Neural progenitor cell (in vitro differentiated cells): ENCODE data around the gene NMB. TPM values are rescaled to one million over a fixed set of nuclear protein-coding genes. Genes with fewer than 3 reads are reported as not detected.

Experiments used
- DNase-seq: peaks from one replicate; pipeline ENCODE4 v3.0.0-alpha.2; 2016; ENCODE audit warnings: low spot score
- H2AFZ ChIP-seq: fragments of 200-600 bp; sonication (generic); replicated peaks from 2 replicates; pipeline ENCODE4 v1.6.1; 2016; ENCODE audit warnings: antibody characterized with exemption
- H3F3A ChIP-seq: fragments of 200-600 bp; sonication (generic); 2 replicates; pipeline ENCODE4 v1.6.1; 2016; ENCODE audit warnings: antibody characterized with exemption, low read depth
- H3K27ac ChIP-seq: fragments of 200-600 bp; sonication (generic); 2 replicates; pipeline ENCODE4 v1.5.1; 2016; ENCODE audit warnings: mild to moderate bottlenecking
- H3K27me3 ChIP-seq: fragments of 200-600 bp; sonication (generic); 2 replicates; pipeline ENCODE4 v1.6.1; 2016; ENCODE audit warnings: mild to moderate bottlenecking, moderate library complexity
- H3K36me3 ChIP-seq: fragments of 200-600 bp; sonication (generic); 2 replicates; pipeline ENCODE4 v1.5.1; 2016
- H3K4me1 ChIP-seq: fragments of 200-600 bp; sonication (generic); 2 replicates; pipeline ENCODE4 v1.6.1; 2016; ENCODE audit warnings: mixed run types
- H3K4me2 ChIP-seq: fragments of 200-600 bp; sonication (generic); 2 replicates; pipeline ENCODE4 v1.6.1; 2016
- H3K4me3 ChIP-seq: fragments of 200-600 bp; sonication (generic); 2 replicates; pipeline ENCODE4 v1.5.1; 2016
- H3K79me2 ChIP-seq: fragments of 200-600 bp; sonication (generic); 2 replicates; pipeline ENCODE4 v1.6.1; 2016; ENCODE audit warnings: low read depth
- H3K9ac ChIP-seq: fragments of 200-600 bp; sonication (generic); 2 replicates; pipeline ENCODE4 v1.6.1; 2016
- H3K9me3 ChIP-seq: fragments of 200-600 bp; sonication (generic); 2 replicates; pipeline ENCODE4 v1.5.1; 2016; ENCODE audit warnings: low read depth
- H4K20me1 ChIP-seq: fragments of 200-600 bp; sonication (generic); 2 replicates; pipeline ENCODE4 v1.6.1; 2016; ENCODE audit warnings: low read depth
- H3K27ac Mint-ChIP-seq: 3 replicates; pipeline ENCODE4 v1.8.0; 2021; ENCODE audit warnings: mixed read lengths
- H3K27me3 Mint-ChIP-seq: 2 replicates; pipeline ENCODE4 v1.8.0; 2022; ENCODE audit warnings: low read depth, mild to moderate bottlenecking, inconsistent platforms, moderate library complexity, mixed read lengths; ENCODE audit not compliant: insufficient read depth
- H3K36me3 Mint-ChIP-seq: 3 replicates; pipeline ENCODE4 v1.8.0; 2021; ENCODE audit warnings: mixed read lengths
- H3K4me1 Mint-ChIP-seq: 3 replicates; pipeline ENCODE4 v1.8.0; 2021; ENCODE audit warnings: mixed read lengths
- H3K4me3 Mint-ChIP-seq: 3 replicates; pipeline ENCODE4 v1.8.0; 2021; ENCODE audit warnings: mild to moderate bottlenecking, moderate library complexity, mixed read lengths
- H3K9me3 Mint-ChIP-seq: 3 replicates; pipeline ENCODE4 v1.8.0; 2020; ENCODE audit warnings: mixed read lengths
- CTCF ChIP-seq: fragments of 200-600 bp; sonication (generic); IDR thresholded peaks from 2 replicates; pipeline ENCODE4 v1.5.1; 2017; ENCODE audit warnings: antibody characterized with exemption, mild to moderate bottlenecking
- EZH2 ChIP-seq: fragments of 200-600 bp; sonication (generic); IDR thresholded peaks from 2 replicates; pipeline ENCODE4 v1.6.1; 2017; ENCODE audit warnings: antibody characterized with exemption, mild to moderate bottlenecking, moderate library complexity
- EZH2phosphoT487 ChIP-seq: fragments of 200-600 bp; sonication (generic); IDR thresholded peaks from 2 replicates; pipeline ENCODE4 v1.6.1; 2017; ENCODE audit warnings: antibody characterized with exemption
- total RNA-seq: library from RNA; depleted of rRNA; stranded (reverse); fragments of >200 nt; gene quantifications from 2 replicates; pipeline ENCODE4 v1.2.3, GENCODE V29; 2015; ENCODE audit warnings: low replicate concordance

NMB gene
- total RNA-seq, 1 donor from 2014 or later: 0.24 TPM

- Mint-ChIP-seq H3K27ac (no peak overlapping the region), H3K4me3 (no peak overlapping the region)
These were observed 49.2 kb downstream of the NMB start for GRCh38 chr15:84608707-84609284.

GRCh38 chr15:84606653-84607120, 51.3 kb downstream of the NMB start:
- Histone ChIP-seq H3K27ac (no peak overlapping the region), H3K27me3 (peaks cover 31% of the 10 kb centered on the region), H3F3A (no peaks in the 10 kb centered on the region), H3K9me3 (no peaks in the 10 kb centered on the region), H3K9ac (no peak overlapping the region), H3K36me3 (no peaks in the 10 kb centered on the region), H2AFZ (no peak overlapping the region), H3K4me2 (no peak overlapping the region), H3K79me2 (peaks cover under 1% of the 10 kb centered on the region), H4K20me1 (peaks cover 51% of the 10 kb centered on the region), H3K4me3 (no peak overlapping the region), H3K4me1 (peaks cover under 1% of the 10 kb centered on the region)
- Mint-ChIP-seq H3K36me3 (peaks cover 42% of the 10 kb centered on the region), H3K9me3 (no peaks in the 10 kb centered on the region), H3K4me3 (no peak overlapping the region), H3K4me1 (peaks cover 12% of the 10 kb centered on the region), H3K27me3 (no peaks in the 10 kb centered on the region), H3K27ac (no peak overlapping the region)
- no peak for DNase-seq
- no peak for TF ChIP-seq EZH2
- TF ChIP-seq CTCF: no peak
- no peak for TF ChIP-seq EZH2phosphoT487

More at GRCh38 chr15:84608707-84609284, 49.2 kb downstream of the NMB start:
- Histone ChIP-seq H4K20me1 (peaks cover 35% of the 10 kb centered on the region), H3K27me3 (peaks cover 10% of the 10 kb centered on the region), H3K4me3 (no peak overlapping the region), H2AFZ (no peak overlapping the region), H3K9ac (no peak overlapping the region), H3K36me3 (no peaks in the 10 kb centered on the region), H3F3A (no peaks in the 10 kb centered on the region), H3K9me3 (no peaks in the 10 kb centered on the region), H3K79me2 (no peaks in the 10 kb centered on the region), H3K4me2 (no peak overlapping the region), H3K27ac (no peak overlapping the region), H3K4me1 (no peaks in the 10 kb centered on the region)
- Mint-ChIP-seq H3K4me1 (peaks cover 3% of the 10 kb centered on the region), H3K27me3 (no peaks in the 10 kb centered on the region), H3K9me3 (no peaks in the 10 kb centered on the region), H3K36me3 (peaks cover 46% of the 10 kb centered on the region)
- TF ChIP-seq EZH2phosphoT487 (no peak), EZH2 (no peak), CTCF (no peak)
- no peak for DNase-seq

GRCh38 chr15:84605554-84605882, 52.5 kb downstream of the NMB start:
- H3K36me3 Mint-ChIP-seq: peaks cover 42% of the 10 kb centered on the region
- no peak overlapping the region for H3K4me3 ChIP-seq

More at GRCh38 chr15:84605554-84605882, 52.5 kb downstream of the NMB start:
- H3K4me2 ChIP-seq: no peak overlapping the region
- peaks cover 3% of the 10 kb centered on the region for H3K27me3 Mint-ChIP-seq
- no peaks in the 10 kb centered on the region for H3K36me3 ChIP-seq
- H3K9me3 Mint-ChIP-seq: no peaks in the 10 kb centered on the region
- H3K27me3 ChIP-seq: peaks cover 38% of the 10 kb centered on the region
- H3K9me3 ChIP-seq: no peaks in the 10 kb centered on the region
- H3F3A ChIP-seq: no peaks in the 10 kb centered on the region
- H3K27ac Mint-ChIP-seq: no peak overlapping the region
- H3K4me3 Mint-ChIP-seq: no peak overlapping the region
- peaks cover 5% of the 10 kb centered on the region for H3K4me1 ChIP-seq
- H4K20me1 ChIP-seq: peaks cover 55% of the 10 kb centered on the region
- H3K9ac ChIP-seq: no peak overlapping the region
- no peak overlapping the region for H2AFZ ChIP-seq
- peaks cover 12% of the 10 kb centered on the region for H3K4me1 Mint-ChIP-seq
- no peak overlapping the region for H3K27ac ChIP-seq
- H3K79me2 ChIP-seq: peaks cover 5% of the 10 kb centered on the region
- DNase-seq: no peak
- TF ChIP-seq EZH2phosphoT487 (no peak), EZH2 (no peak), CTCF (no peak)

Other genes with a start within 250 kb of the NMB start
- 6.7 and 14.2 TPM in 2 replicates for gene ZSCAN2, start 57.2 kb downstream of the NMB start, total RNA-seq
- 37.4 and 46.8 TPM in 2 replicates for gene WDR73, start 3.9 kb downstream of the NMB start, total RNA-seq
- gene SEC11A, start 57.9 kb upstream of the NMB start, total RNA-seq: 402 and 589 TPM in 2 replicates
- gene ZNF592, start 90.4 kb upstream of the NMB start, total RNA-seq: 5.8 and 10.3 TPM in 2 replicates
- 5.4 and 9.5 TPM in 2 replicates for gene ALPK3, start 159.2 kb upstream of the NMB start, total RNA-seq
- gene SLC28A1, start 226.5 kb upstream of the NMB start, total RNA-seq: not detected in 2 replicates